DND-41 (cell line): ENCODE measurements around the gene CDHR2.

Experiments
- ATAC-seq: fragments of 200-7000 bp; cut with Tn5 transposase; 3 replicates; pipeline ENCODE4 v1.9.1; 2021; ENCODE audit warnings: low read depth; ENCODE audit not compliant: insufficient read depth
- DNase-seq: peaks from one replicate; pipeline ENCODE4 v3.0.0-alpha.2; 2020
- H2AFZ ChIP-seq: 2 replicates; pipeline ENCODE4 v1.6.0; 2012; ENCODE audit warnings: low read depth, low read length
- H3K27ac ChIP-seq: 2 replicates; pipeline ENCODE4 v1.5.1; 2012; ENCODE audit warnings: low read length, inconsistent platforms
- H3K27me3 ChIP-seq: fragments of 200-600 bp; sonication (generic); 2 replicates; pipeline ENCODE4 v1.6.0; 2012; ENCODE audit warnings: low read length, mild to moderate bottlenecking, inconsistent platforms; ENCODE audit not compliant: insufficient read depth, poor library complexity
- H3K36me3 ChIP-seq: 2 replicates; pipeline ENCODE4 v1.5.1; 2012; ENCODE audit warnings: low read length, inconsistent platforms; ENCODE audit not compliant: insufficient read depth
- H3K4me1 ChIP-seq: 2 replicates; pipeline ENCODE4 v1.5.1; 2012; ENCODE audit warnings: mild to moderate bottlenecking, low read length; ENCODE audit not compliant: insufficient read depth
- H3K4me2 ChIP-seq: 2 replicates; pipeline ENCODE4 v1.6.0; 2012; ENCODE audit warnings: mild to moderate bottlenecking, moderate library complexity, low read length, inconsistent platforms; ENCODE audit not compliant: insufficient read depth
- H3K4me3 ChIP-seq, 2 experiments: fragments of 200-600 bp in 1 of 2; shearing (Covaris generic) in 1 of 2; 2 replicates each; pipeline ENCODE4 v1.5.1; 2012 to 2016; ENCODE audit warnings: inconsistent platforms in 2 of 2, low read length in 2 of 2, mild to moderate bottlenecking in 2 of 2, low read depth in 1 of 2, moderate library complexity in 1 of 2
- H3K79me2 ChIP-seq: 2 replicates; pipeline ENCODE4 v1.6.0; 2012; ENCODE audit warnings: low read length, inconsistent platforms; ENCODE audit not compliant: insufficient read depth
- H3K9ac ChIP-seq: 2 replicates; pipeline ENCODE4 v1.6.0; 2012; ENCODE audit warnings: low read depth, mild to moderate bottlenecking, inconsistent platforms, low read length, moderate library complexity
- H3K9me3 ChIP-seq: 2 replicates; pipeline ENCODE4 v1.5.1; 2012; ENCODE audit warnings: low read length, moderate library complexity, mild to moderate bottlenecking, inconsistent platforms; ENCODE audit not compliant: insufficient read depth, severe bottlenecking
- H4K20me1 ChIP-seq: 2 replicates; pipeline ENCODE4 v1.6.0; 2012; ENCODE audit warnings: low read length; ENCODE audit not compliant: insufficient read depth
- CTCF ChIP-seq: IDR thresholded peaks from 2 replicates; pipeline ENCODE4 v1.5.1; 2012; ENCODE audit warnings: borderline replicate concordance, low read length, moderate library complexity, mild to moderate bottlenecking; ENCODE audit not compliant: poor library complexity, severe bottlenecking; ENCODE audit errors: extremely low read depth
- EZH2 ChIP-seq: IDR thresholded peaks from 3 replicates; pipeline ENCODE4 v1.6.1; 2012; ENCODE audit warnings: borderline replicate concordance, low read depth, mild to moderate bottlenecking, moderate library complexity, low read length, inconsistent platforms; ENCODE audit not compliant: severe bottlenecking

The CDHR2 gene

GRCh38 chr5:176564002-176564401, 14.9 kb downstream of the CDHR2 start:
- Histone ChIP-seq H3K36me3 (no peaks in the 10 kb centered on the region), H3K27ac (no peak overlapping the region)

GRCh38 chr5:176565760-176566288, 16.7 kb downstream of the CDHR2 start:
- Histone ChIP-seq H3K4me2 (no peak overlapping the region), H3K79me2 (no peaks in the 10 kb centered on the region), H3K36me3 (no peaks in the 10 kb centered on the region), H3K27ac (no peak overlapping the region), H3K27me3 (peaks cover 6% of the 10 kb centered on the region), H4K20me1 (no peaks in the 10 kb centered on the region), H3K9me3 (no peaks in the 10 kb centered on the region), H2AFZ (no peak overlapping the region), H3K9ac (no peak overlapping the region), H3K4me3 (no peak overlapping the region), H3K4me1 (no peaks in the 10 kb centered on the region)
- no peak for TF ChIP-seq CTCF
- no peak for DNase-seq
- ATAC-seq, result no peak

More at GRCh38 chr5:176564002-176564401, 14.9 kb downstream of the CDHR2 start:
- Histone ChIP-seq H3K9me3 (no peaks in the 10 kb centered on the region), H3K4me1 (no peaks in the 10 kb centered on the region), H3K4me2 (no peak overlapping the region), H3K79me2 (no peaks in the 10 kb centered on the region), H3K4me3 (no peak overlapping the region), H2AFZ (no peak overlapping the region), H3K9ac (no peak overlapping the region), H3K27me3 (no peaks in the 10 kb centered on the region), H4K20me1 (no peaks in the 10 kb centered on the region)
- no peak for ATAC-seq
- no peak for TF ChIP-seq EZH2
- TF ChIP-seq CTCF, result no peak
- DNase-seq, result no peak

GRCh38 chr5:176568657-176569056, 19.5 kb downstream of the CDHR2 start:
- Histone ChIP-seq H2AFZ (no peak overlapping the region), H3K9me3 (no peaks in the 10 kb centered on the region), H3K9ac (no peak overlapping the region), H4K20me1 (no peaks in the 10 kb centered on the region), H3K79me2 (no peaks in the 10 kb centered on the region), H3K4me3 (no peak overlapping the region), H3K27me3 (peaks cover 6% of the 10 kb centered on the region), H3K27ac (no peak overlapping the region), H3K4me2 (no peak overlapping the region), H3K36me3 (no peaks in the 10 kb centered on the region), H3K4me1 (no peaks in the 10 kb centered on the region)
- no peak for TF ChIP-seq EZH2
- TF ChIP-seq CTCF, result no peak
- ATAC-seq (no peak), DNase-seq (no peak)

GRCh38 chr5:176570044-176570443, 20.9 kb downstream of the CDHR2 start:
- Histone ChIP-seq H4K20me1 (no peaks in the 10 kb centered on the region), H3K27me3 (peaks cover 6% of the 10 kb centered on the region), H3K9ac (no peak overlapping the region), H3K4me1 (no peaks in the 10 kb centered on the region), H3K4me2 (no peak overlapping the region), H3K4me3 (no peak overlapping the region), H3K9me3 (no peaks in the 10 kb centered on the region), H3K27ac (no peak overlapping the region), H2AFZ (no peak overlapping the region), H3K36me3 (no peaks in the 10 kb centered on the region), H3K79me2 (no peaks in the 10 kb centered on the region)
- no peak for ATAC-seq
- no peak for DNase-seq
- no peak for TF ChIP-seq CTCF
- no peak for TF ChIP-seq EZH2
